ENCODE data around the gene NDUFAF8.

- TF ChIP-seq CTCF (IDR thresholded peaks at IDR 0.05) (no peak), ZFX (IDR thresholded peaks at IDR 0.05; ENCODE audit: borderline replicate concordance) (no peak)
Observed at GRCh38 chr17:81210868-81211267, 28.2 kb upstream of the NDUFAF8 start.
